ENCODE data around the gene CD8B.

Gene CD8B

GRCh38 chr2:86793752-86794151 is 67.9 kb downstream of the CD8B start:
- no peak for DNase-seq

GRCh38 chr2:86791573-86791972 is 70.1 kb downstream of the CD8B start:
- DNase-seq, result no peak

GRCh38 chr2:86790676-86791572 is 70.8 kb downstream of the CD8B start, which contains the start of gene CD8A:
Gene CD8A, minus strand, starts transcription at chr2:86790913. Its CDS starts 88 bp downstream, at chr2:86790825.
- no peak for DNase-seq

- DNase-seq, result no peak
Observed at GRCh38 chr2:86790134-86790675, 71.5 kb downstream of the CD8B start.

GRCh38 chr2:86789687-86790133 is 72.0 kb downstream of the CD8B start:
- DNase-seq, result no peak

- no peak for DNase-seq
Observed at GRCh38 chr2:86788881-86789686, 72.6 kb downstream of the CD8B start.

GRCh38 chr2:86788165-86788564 is 73.5 kb downstream of the CD8B start:
- DNase-seq, result no peak

- DNase-seq, result no peak
Observed at GRCh38 chr2:86787736-86788135, 74.0 kb downstream of the CD8B start.

GRCh38 chr2:86786001-86786536 is 75.6 kb downstream of the CD8B start:
- no peak for DNase-seq

GRCh38 chr2:86785456-86785855 is 76.2 kb downstream of the CD8B start:
- no peak for DNase-seq

GRCh38 chr2:86783615-86784339 is 77.9 kb downstream of the CD8B start:
- no peak for DNase-seq

GRCh38 chr2:86782748-86783147 is 78.9 kb downstream of the CD8B start:
- DNase-seq, result no peak

GRCh38 chr2:86781363-86781762 is 80.3 kb downstream of the CD8B start:
- DNase-seq, result no peak

- no peak for DNase-seq
Observed at GRCh38 chr2:86779971-86780370, 81.7 kb downstream of the CD8B start.

- no peak for DNase-seq
Observed at GRCh38 chr2:86778957-86779356, 82.7 kb downstream of the CD8B start.

- no peak for DNase-seq
Observed at GRCh38 chr2:86776532-86776931, 85.2 kb downstream of the CD8B start.

GRCh38 chr2:86775338-86775737 is 86.3 kb downstream of the CD8B start:
- no peak for DNase-seq

- DNase-seq, result no peak
Observed at GRCh38 chr2:86774862-86775261, 86.8 kb downstream of the CD8B start.

GRCh38 chr2:86772611-86773010 is 89.1 kb downstream of the CD8B start:
- no peak for DNase-seq

- DNase-seq, result no peak
Observed at GRCh38 chr2:86770816-86771301, 90.8 kb downstream of the CD8B start.

- no peak for DNase-seq
Observed at GRCh38 chr2:86769838-86770237, 91.8 kb downstream of the CD8B start.
